ENCODE data around the gene EPHA3. TPM values are rescaled to one million over a fixed set of nuclear protein-coding genes. Genes with fewer than 3 reads are reported as not detected.

EPHA3 gene
- total RNA-seq, 1 experiment from 2014 or later, result not detected

DNA sequence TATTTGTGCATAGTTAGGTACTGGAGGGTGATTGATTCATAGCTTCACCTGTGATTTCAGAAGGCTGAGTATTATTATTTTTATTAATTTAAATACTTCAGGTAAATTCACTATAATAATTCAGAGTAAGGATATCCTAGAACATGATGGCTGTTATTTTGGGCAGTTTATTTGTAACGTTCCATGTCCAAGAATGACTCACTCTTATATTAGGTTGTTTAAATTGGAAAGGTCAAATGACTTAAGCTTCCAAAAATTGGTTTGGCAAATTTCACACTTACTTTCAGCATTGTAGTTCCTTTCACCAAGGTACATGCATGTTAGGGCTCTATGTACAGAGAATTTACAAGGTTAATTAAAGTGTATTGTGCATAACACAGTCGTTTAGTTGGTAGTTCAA lies 120.2 kb downstream of the EPHA3 start:
- DNase-seq (ENCODE audit: low spot score), result no peak

GRCh38 chr3:89232155-89232554 lies 124.7 kb downstream of the EPHA3 start:
- DNase-seq (ENCODE audit: low spot score), result no peak

GRCh38 chr3:89234620-89235019 lies 127.2 kb downstream of the EPHA3 start:
- no peak for DNase-seq (ENCODE audit: low spot score)

GRCh38 chr3:89238846-89239245 lies 131.4 kb downstream of the EPHA3 start:
- DNase-seq (ENCODE audit: low spot score), result no peak

- no peak for DNase-seq (ENCODE audit: low spot score)
Measured at GRCh38 chr3:89239774-89240173, 132.4 kb downstream of the EPHA3 start.

GRCh38 chr3:89245612-89246011 lies 138.2 kb downstream of the EPHA3 start:
- DNase-seq (ENCODE audit: low spot score), result no peak

DNA sequence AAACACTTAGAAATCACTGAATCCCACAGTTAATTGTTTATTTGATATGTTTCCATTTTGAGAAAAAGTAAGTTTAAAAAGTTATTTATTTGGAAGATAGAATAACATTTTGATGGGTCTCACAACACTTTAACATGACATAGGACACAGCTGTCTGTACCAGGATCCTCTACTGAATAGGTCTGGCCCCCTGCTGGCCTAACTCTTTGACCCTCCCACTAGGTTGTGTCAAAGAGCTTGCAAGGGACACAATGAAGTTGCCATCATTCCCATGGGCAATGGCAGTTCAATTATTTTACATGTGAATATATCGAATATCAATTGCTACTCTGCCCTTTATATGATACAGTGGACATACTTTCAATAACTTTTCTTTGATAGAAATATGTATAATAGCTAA lies 138.9 kb downstream of the EPHA3 start:
- no peak for DNase-seq (ENCODE audit: low spot score)

- no peak for DNase-seq (ENCODE audit: low spot score)
Measured at GRCh38 chr3:89250742-89251141, 143.3 kb downstream of the EPHA3 start.

DNA sequence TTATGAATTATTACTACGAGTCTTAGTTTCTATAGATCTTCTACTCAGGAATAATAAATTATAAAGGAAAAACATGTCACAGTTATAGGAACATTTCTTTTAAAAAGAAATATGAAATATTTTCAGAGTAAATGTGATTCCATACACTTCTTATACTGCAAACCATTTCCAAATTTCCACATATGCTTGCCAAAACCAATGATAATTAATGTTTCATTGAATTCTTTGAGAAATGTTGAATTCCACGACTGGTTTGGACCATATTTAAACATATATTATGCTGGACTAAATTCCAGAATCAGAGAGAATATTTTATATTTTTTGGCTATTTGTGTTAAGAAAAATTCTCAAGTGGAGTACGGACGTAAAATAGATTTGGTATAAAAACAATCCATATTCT lies 144.6 kb downstream of the EPHA3 start:
- DNase-seq (ENCODE audit: low spot score), result no peak

DNA sequence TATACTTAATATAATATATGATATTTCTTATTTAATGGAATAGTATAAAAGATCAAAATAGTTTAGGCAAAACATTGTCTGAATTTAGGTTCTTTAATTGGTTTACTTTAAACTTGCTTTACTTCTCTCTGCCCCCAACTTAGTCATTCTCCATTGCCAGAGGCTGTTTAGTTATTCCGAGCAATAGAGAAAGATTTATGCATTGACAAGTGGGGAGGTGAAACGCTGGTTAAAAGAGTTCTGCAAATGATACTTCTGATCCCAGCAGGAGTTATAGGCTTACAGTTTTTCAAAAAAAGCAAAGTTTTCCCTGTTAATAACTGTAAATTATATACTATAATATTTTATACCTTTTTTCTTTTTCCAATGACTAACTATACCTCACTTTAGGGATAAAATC lies 145.4 kb downstream of the EPHA3 start:
- no peak for DNase-seq (ENCODE audit: low spot score)

DNA sequence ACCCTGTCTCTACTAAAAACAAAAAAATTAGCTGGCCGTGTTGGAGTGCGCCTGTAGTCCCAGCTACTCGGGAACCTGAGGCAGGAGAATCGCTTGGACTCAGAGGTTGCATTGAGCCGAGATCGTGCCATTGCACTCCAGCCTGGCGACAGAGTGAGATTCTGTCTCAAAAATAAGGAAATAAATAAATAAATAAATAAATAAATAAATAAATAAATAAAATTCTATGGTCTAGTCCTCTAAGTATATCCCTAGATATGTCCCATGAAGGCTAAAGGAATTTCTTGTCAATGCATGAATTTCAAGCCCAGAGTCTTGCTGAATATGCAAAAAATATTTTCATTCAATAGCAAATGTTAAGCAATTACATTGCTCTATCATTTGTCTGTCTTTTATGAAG lies 149.0 kb downstream of the EPHA3 start:
- no peak for DNase-seq (ENCODE audit: low spot score)

DNA sequence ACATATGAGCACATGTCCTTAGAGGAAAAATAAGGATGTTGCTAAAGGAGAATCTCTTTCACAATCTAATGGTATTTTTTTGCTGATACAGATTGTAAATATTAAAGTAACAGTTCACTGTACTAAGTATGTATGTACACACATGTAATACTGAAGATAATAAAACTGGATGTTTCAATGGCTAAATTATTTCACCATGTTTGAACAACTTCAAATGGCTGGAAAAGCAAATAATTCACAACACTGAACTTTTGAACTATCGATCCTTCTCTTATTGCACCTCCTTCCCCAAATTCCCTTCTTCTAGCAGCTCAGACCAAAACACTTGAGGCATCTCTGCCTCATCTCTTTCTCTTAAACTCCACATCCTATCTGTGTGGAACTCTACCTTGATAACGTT lies 149.5 kb downstream of the EPHA3 start:
- DNase-seq (ENCODE audit: low spot score), result no peak

GRCh38 chr3:89260721-89261120 lies 153.3 kb downstream of the EPHA3 start:
- no peak for DNase-seq (ENCODE audit: low spot score)

GRCh38 chr3:89261673-89262072 lies 154.3 kb downstream of the EPHA3 start:
- DNase-seq (ENCODE audit: low spot score), result no peak

GRCh38 chr3:89262309-89262929 lies 155.0 kb downstream of the EPHA3 start:
- DNase-seq (ENCODE audit: low spot score), result no peak

- DNase-seq (ENCODE audit: low spot score), result no peak
Measured at GRCh38 chr3:89264037-89264560, 156.7 kb downstream of the EPHA3 start.

- DNase-seq (ENCODE audit: low spot score), result no peak
Measured at GRCh38 chr3:89266074-89266473, 158.7 kb downstream of the EPHA3 start.

- no peak for DNase-seq (ENCODE audit: low spot score)
Measured at GRCh38 chr3:89268059-89268458, 160.6 kb downstream of the EPHA3 start.

DNA sequence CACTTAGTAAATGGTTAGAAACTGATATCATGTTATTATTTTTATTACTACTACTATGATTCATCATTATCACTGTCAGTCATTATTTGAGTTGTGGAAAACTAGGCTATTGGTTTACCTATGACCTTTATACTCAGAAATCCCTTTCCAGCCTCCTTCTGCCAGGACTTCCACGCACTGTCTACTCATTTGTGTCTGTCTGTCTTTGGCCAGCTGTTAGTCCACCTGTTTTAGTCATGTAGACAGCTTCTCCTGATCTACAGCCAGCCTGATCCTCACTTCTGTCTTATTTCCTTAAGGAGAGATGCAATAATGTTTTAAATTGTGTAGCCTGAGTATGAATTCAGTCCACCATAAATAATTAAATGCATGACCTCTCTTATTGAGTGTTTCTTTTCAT lies 162.8 kb downstream of the EPHA3 start:
- DNase-seq (ENCODE audit: low spot score), result no peak

DNA sequence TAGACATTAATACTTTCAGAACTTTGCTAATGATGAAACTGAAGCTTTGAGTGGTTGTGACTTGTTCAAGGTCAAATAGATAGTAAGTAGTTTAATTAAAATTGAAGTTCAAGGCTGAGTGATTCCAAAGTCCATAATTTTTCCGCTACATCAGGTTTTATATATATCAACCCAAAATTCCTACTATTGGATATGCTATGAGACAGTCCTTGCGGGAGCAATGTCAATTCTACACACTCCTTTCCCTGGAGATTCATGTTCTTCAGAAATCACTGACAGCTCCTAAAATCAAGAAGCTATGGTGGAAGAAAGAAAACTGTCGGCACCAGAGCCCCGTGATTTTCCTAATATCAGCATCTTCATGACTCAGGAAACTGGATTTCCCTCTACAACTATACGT lies 167.6 kb downstream of the EPHA3 start:
- no peak for DNase-seq (ENCODE audit: low spot score)

DNA sequence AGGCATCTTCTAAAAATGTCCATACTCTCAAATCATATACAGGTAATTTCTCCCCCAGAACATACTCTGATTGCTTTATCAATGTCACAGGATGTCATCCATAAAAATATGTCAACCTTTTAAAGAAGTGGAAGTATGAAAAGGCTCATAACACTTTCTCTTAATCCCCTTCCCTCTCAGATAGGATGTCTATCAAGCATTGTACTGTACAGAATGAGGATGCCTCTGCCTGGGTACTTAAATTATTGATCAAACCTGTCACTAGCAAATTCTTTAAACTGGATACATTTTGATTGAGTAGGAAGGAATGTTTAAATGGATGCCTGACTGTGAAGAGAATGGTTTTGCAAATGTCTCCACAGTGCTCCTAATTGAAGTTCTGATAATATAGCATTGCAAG lies 168.7 kb downstream of the EPHA3 start:
- no peak for DNase-seq (ENCODE audit: low spot score)

GRCh38 chr3:89278302-89279025 lies 171.0 kb downstream of the EPHA3 start:
- no peak for DNase-seq (ENCODE audit: low spot score)

DNA sequence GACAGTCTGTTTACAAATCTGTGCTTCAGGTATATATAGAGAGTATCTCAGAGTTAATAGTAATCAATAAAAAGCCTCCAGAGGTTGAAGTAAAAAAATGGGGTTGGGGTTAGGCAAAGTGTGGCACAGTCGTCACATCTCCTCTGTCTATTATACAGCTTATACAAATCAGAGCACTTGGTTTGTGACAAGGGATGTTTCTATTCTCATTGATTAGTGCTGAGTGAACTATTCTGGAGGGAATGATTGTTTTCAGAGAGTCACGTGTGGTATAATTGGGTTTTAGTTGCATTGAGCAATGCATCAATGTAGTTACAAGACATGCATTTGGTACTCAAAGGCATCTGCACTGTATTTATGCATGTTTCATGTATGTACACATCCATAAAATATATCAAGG lies 172.9 kb downstream of the EPHA3 start:
- no peak for DNase-seq (ENCODE audit: low spot score)

Data from HT-29 (cell line).